ENCODE measurements around the gene GSC2.

Gene GSC2

DNA sequence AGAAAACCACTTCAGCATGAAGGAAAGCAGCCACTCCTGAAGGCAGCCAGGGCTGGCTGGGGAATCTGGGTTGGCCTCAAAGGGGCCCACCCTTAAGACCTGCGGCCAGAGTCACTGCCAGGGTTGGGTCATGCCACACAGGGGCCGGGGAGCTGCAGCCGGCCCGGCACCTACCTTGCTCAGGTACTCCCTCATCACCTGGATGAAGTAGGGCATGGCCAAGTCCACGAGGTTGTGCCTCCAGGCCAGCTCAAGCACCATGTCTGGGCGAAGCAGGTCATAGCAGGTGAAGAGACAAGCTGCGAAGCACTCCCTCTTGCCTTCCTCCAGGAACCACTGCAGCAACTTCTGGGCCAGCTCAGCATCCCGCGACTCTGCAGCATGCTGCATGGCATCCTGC is 33.1 kb upstream of the GSC2 start:
- no peaks in the 10 kb centered on the region for H3K36me3 ChIP-seq (ENCODE audit: control insufficient read depth, low read depth, low read length)
- H3K9me3 ChIP-seq (ENCODE audit: control insufficient read depth, low read depth, low read length) = no peaks in the 10 kb centered on the region
- H3K27ac ChIP-seq (ENCODE audit: low read length) = no peak overlapping the region
- no peak overlapping the region for H3K4me3 ChIP-seq (ENCODE audit: low read length)
- no peaks in the 10 kb centered on the region for H3K4me1 ChIP-seq (ENCODE audit: control insufficient read depth, low read depth, low read length)
- no peaks in the 10 kb centered on the region for H3K27me3 ChIP-seq (ENCODE audit: control insufficient read depth, insufficient read depth, low read length)
- H3K9ac ChIP-seq (ENCODE audit: low read length) = no peak overlapping the region

DNA sequence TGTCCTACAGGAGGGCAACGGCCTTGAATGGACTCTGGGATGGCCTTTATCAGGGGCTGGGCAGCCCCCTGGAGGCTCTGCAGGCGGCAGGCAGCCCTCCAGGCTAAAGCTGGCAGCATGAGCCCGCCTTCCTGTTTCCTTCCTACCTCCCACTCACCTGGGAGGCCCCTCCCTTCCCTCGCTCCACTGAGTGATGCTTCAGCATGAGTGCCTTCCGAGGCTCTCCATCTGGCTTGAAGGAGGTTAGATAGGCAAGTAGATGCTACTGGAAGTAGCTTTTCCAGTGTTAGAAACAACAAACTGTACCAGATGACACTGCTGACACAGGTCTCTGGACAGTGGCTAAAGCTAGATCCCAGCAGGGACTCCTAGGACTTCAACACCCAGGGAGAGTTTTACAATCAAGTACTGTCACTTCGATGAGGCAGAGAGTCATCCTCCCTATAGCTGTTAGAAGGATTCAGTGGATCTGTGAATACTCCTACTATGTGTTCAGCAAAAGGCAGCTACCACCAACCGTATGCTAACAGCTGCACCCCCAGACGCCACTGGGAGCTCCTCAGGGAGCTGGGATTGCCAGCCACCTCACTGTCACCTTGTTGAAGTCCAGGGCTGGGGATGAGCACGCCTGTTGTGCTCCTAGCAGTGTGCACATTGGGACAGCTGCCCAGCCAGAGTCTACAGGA is 32.5 kb upstream of the GSC2 start:
- no peak overlapping the region for H3K9ac ChIP-seq (ENCODE audit: low read length)
- no peaks in the 10 kb centered on the region for H3K4me1 ChIP-seq (ENCODE audit: control insufficient read depth, low read depth, low read length)
- H3K4me3 ChIP-seq (ENCODE audit: low read length) = no peak overlapping the region
- H3K27ac ChIP-seq (ENCODE audit: low read length) = no peak overlapping the region
- no peaks in the 10 kb centered on the region for H3K27me3 ChIP-seq (ENCODE audit: control insufficient read depth, insufficient read depth, low read length)
- H3K9me3 ChIP-seq (ENCODE audit: control insufficient read depth, low read depth, low read length) = no peaks in the 10 kb centered on the region
- H3K36me3 ChIP-seq (ENCODE audit: control insufficient read depth, low read depth, low read length) = no peaks in the 10 kb centered on the region

DNA sequence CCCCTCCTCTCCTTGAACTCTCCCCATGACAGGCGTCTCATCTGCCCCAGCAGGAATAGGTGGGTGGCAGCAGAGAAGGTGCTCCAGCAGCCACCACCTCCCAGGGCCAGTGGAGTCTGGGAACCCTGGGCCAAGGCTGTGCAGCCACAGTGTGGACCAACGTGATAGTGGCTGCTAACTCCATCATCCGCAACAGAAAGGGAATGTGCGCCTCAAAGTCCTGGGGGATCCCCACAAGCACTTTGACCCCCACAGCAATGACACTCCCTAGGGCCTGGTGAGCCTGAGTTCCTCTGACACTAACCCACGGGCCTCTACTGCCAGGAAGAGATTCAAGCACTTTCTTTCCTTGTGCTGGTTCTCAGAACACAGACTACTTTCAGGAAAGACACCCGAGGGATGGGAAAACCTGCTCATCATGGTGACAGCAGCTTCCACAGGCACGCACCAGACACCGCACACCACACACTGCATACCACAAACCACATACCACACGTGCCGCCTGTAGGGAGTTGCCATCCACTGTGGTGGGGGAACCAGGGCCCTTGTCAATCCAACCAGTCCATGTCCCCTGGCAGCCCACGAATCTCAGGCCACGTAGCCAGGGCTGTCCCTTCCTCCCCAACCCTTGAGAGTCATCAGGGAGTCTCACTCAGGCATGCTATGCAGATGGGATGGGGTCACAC is 31.8 kb upstream of the GSC2 start:
- Histone ChIP-seq H3K27me3 (ENCODE audit: control insufficient read depth, insufficient read depth, low read length) (no peaks in the 10 kb centered on the region), H3K36me3 (ENCODE audit: control insufficient read depth, low read depth, low read length) (no peaks in the 10 kb centered on the region), H3K4me1 (ENCODE audit: control insufficient read depth, low read depth, low read length) (no peaks in the 10 kb centered on the region), H3K9ac (ENCODE audit: low read length) (no peak overlapping the region), H3K9me3 (ENCODE audit: control insufficient read depth, low read depth, low read length) (no peaks in the 10 kb centered on the region), H3K4me3 (ENCODE audit: low read length) (no peak overlapping the region), H3K27ac (ENCODE audit: low read length) (no peak overlapping the region)

DNA sequence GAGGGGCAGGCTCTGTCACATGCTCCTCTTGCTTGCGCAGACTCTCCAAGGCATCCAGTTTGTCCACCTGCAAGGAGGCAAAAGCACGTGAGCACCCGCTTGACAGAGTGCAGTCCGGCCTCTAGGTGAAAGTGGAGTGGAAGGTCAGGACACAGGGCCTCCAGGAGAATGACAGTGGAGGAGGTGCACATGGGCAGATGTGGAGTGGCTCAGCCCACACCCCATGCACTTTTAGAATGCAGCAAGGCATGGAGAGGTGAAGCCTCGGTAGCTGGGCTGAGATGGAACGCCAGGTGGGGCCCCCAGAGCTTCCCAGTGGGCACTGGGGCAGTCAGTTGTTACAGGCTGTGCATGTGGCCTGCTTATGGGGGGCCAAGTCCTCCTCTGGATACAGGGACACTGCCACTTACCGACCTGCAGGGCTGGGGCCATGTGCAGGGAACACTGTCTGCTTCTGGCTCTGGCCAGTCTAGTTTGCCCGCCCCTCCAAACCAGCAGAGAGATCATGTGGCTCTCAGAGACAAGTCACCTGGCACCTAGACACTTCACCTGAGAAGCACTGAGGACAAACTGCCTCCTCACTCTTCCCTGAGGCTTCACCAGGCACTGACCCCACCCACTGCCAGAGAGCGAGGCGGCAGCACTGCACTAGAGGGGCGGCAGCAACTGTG is 30.8 kb upstream of the GSC2 start:
- no peak overlapping the region for H3K9ac ChIP-seq (ENCODE audit: low read length)
- peaks cover under 1% of the 10 kb centered on the region for H3K36me3 ChIP-seq (ENCODE audit: control insufficient read depth, low read depth, low read length)
- H3K27me3 ChIP-seq (ENCODE audit: control insufficient read depth, insufficient read depth, low read length) = no peaks in the 10 kb centered on the region
- peaks cover 7% of the 10 kb centered on the region for H3K4me1 ChIP-seq (ENCODE audit: control insufficient read depth, low read depth, low read length)
- H3K27ac ChIP-seq (ENCODE audit: low read length) = no peak overlapping the region
- no peaks in the 10 kb centered on the region for H3K9me3 ChIP-seq (ENCODE audit: control insufficient read depth, low read depth, low read length)
- H3K4me3 ChIP-seq (ENCODE audit: low read length) = no peak overlapping the region

DNA sequence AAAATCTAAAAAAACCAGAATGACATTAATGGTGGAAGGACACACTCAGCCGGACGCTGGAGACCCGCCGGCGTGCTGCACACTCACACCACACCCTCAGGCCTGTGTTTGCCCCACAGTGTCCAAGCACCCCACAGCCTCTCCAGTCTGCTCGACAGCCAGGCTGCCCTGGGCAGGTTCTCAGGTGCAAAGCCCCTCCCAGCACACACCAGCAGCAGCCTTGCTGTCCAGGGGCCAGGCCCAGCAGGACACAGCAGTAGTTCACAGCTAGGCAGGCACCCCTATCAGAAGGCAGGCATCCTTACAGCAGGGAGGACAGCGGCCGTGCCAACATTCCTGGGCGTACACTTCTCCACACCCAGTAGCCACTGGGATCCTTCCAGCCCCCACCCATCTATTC is 30.1 kb upstream of the GSC2 start:
- H3K9ac ChIP-seq (ENCODE audit: low read length) = no peak overlapping the region
- H3K27ac ChIP-seq (ENCODE audit: low read length) = no peak overlapping the region
- H3K27me3 ChIP-seq (ENCODE audit: control insufficient read depth, insufficient read depth, low read length) = no peaks in the 10 kb centered on the region
- no peaks in the 10 kb centered on the region for H3K9me3 ChIP-seq (ENCODE audit: control insufficient read depth, low read depth, low read length)
- peaks cover 4% of the 10 kb centered on the region for H3K36me3 ChIP-seq (ENCODE audit: control insufficient read depth, low read depth, low read length)
- H3K4me1 ChIP-seq (ENCODE audit: control insufficient read depth, low read depth, low read length) = peaks cover 7% of the 10 kb centered on the region
- no peak overlapping the region for H3K4me3 ChIP-seq (ENCODE audit: low read length)

DNA sequence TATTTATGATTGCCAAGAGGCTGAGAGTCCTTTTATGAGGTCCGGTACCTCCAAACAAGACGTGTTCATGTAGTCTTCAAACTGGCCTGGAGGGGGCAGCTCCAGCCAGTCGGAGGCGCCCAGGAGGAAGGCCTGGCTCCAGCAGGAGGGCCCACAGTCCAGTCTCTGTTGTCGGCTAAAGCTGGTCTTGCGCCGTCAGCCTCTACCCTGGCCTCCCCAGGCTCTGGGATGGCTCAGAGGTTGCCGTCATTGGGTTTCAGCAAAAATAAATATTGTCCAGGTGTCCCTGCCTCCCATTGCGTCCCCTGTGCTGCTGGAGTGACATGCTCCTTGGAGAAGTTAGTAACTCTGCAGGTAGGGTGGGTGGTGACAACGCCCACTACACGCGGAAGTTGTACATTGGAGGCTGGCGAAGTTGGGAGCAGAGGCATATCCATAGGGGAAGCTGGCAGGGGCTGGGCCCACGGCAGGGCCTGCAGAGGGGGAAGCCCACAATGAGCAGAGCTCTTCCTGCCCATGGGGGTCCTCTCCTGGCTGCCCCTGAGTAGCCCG is 29.5 kb upstream of the GSC2 start:
- Histone ChIP-seq H3K27me3 (ENCODE audit: control insufficient read depth, insufficient read depth, low read length) (no peaks in the 10 kb centered on the region), H3K9me3 (ENCODE audit: control insufficient read depth, low read depth, low read length) (no peaks in the 10 kb centered on the region), H3K9ac (ENCODE audit: low read length) (peak overlapping the region; percentile 64), H3K4me1 (ENCODE audit: control insufficient read depth, low read depth, low read length) (peaks cover 9% of the 10 kb centered on the region), H3K4me3 (ENCODE audit: low read length) (peak overlapping the region; percentile 82), H3K27ac (ENCODE audit: low read length) (no peak overlapping the region), H3K36me3 (ENCODE audit: control insufficient read depth, low read depth, low read length) (peaks cover 4% of the 10 kb centered on the region)

DNA sequence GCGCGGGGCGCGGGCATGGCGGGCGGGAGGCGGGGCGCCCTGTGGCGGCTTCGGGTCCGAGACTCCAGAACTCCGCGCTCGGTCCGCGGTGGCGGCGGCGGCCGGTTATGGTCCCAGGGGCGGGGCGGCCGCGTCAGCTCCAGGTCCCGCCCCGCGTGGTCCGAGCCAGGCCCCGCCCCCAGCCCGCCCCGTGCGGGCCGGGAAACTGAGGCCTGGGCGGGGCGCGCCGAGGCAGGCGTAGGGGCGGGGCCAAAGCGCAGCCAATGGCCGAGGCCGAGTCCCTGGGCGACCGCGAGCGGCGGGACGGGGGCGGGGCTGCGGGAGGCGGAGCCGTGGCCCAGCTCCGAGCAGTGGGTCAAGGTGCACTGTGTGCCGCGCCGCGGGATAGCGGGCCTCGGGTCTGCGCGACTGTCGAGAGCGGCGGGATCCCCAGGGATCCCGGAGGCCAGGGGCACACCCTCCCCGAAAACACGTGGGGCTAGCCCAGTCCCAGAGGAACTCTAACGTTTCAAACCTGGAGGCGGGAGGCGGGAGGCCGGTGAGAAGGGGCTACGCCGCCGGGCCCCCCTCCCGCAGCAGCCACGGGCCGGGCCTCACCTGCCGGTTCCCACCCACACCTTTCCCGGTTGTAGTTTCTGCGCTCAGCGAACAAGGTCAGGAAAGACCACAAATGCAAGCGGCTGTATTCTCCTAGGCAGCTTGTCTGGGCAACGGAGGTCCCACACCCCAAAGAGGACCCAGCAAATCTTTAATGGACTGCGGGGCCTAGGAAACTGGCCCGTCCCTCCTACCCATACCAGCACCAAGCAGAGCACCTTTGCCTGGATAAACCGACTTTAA is 28.8 kb upstream of the GSC2 start, which contains the start of gene SLC25A1:
Gene SLC25A1, minus strand, starts transcription at position 80 of the 840 bp plus-strand sequence. Its CDS starts 63 bp downstream, at position 17.
- Histone ChIP-seq H3K4me1 (ENCODE audit: control insufficient read depth, low read depth, low read length) (peaks cover 11% of the 10 kb centered on the region), H3K9ac (ENCODE audit: low read length) (peak within 1 kb of the TSS; percentile 64), H3K9me3 (ENCODE audit: control insufficient read depth, low read depth, low read length) (no peaks in the 10 kb centered on the region), H3K36me3 (ENCODE audit: control insufficient read depth, low read depth, low read length) (peaks cover 6% of the 10 kb centered on the region), H3K27me3 (ENCODE audit: control insufficient read depth, insufficient read depth, low read length) (no peaks in the 10 kb centered on the region), H3K27ac (ENCODE audit: low read length) (no peak within 1 kb of the TSS), H3K4me3 (ENCODE audit: low read length) (peak within 1 kb of the TSS; percentile 82)

DNA sequence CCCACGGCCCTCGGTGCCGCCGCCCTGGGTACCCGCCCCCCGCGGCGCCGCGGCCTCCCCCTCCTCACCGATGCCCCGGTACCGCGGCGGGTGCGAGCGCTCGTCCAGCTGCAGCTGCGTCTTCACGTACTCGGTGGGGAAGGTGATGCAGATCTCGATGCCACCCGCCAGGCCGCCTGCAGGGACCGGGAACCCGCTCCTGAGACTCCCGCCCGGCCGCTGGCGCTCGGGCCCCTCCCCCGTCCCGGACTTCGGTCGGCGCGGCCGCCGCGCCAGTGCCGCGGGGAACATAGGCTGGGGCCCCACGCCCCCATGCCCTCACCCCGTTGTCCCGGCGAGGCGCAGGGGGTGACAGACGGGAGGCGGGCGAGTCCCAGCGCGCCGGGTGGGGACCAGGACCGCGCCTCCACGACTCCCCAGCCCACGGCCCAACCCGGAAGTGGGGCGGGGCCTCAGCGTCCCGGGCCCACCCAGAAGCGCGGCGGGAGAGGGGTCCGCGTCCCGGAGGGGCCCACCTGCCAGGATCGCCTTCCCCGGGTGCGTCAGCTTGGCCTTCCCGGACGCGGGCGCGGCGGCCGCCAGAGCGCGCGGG is 28.1 kb upstream of the GSC2 start:
- peak overlapping the region; percentile 65 for H3K4me3 ChIP-seq (ENCODE audit: low read length)
- H3K36me3 ChIP-seq (ENCODE audit: control insufficient read depth, low read depth, low read length) = peaks cover 10% of the 10 kb centered on the region
- no peak overlapping the region for H3K27ac ChIP-seq (ENCODE audit: low read length)
- peak overlapping the region; percentile 62 for H3K9ac ChIP-seq (ENCODE audit: low read length)
- peaks cover 11% of the 10 kb centered on the region for H3K4me1 ChIP-seq (ENCODE audit: control insufficient read depth, low read depth, low read length)
- no peaks in the 10 kb centered on the region for H3K27me3 ChIP-seq (ENCODE audit: control insufficient read depth, insufficient read depth, low read length)
- H3K9me3 ChIP-seq (ENCODE audit: control insufficient read depth, low read depth, low read length) = no peaks in the 10 kb centered on the region

DNA sequence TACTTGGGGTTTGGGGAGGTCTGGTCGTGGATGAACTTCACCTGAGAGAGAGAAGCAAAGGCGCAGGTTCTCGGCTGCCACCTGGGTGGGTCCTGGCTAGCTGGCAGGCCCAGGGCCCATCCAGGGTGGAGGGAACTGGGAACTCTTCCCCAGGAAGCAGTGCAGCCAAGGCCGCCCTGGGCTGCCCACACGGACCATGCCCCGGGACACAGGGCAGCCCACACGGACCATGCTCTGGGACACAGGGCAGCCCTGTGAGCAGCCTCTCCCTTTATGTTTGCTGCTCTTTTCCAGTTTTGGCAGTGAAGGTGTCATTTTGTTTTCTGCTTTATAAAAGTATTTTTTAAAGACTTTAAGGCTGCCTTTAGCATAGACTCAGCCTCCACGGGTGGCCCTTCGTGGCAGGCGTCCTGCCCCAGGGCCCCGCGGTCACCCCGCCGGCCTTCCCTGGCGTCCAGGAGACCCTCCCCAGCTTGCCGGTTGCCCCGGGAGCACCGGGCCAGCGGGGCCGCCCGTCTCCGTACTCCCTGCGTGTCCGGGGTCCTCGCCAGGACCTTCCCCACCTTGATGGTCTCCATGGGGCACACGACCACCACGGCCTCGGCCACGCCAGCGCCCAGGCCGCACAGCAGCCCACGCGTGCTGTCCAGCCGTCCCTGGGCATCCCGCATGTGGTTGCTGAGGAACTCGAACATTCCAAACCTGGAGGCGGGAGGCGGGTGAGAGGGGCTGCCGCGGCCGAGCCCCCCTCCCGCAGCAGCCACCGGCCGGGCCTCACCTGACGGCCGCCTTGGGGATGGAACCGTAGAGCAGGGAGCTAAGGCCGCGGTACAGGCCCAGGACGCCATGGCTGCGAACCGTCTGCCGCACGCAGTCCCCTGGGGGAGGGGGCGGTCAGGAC is 27.3 kb upstream of the GSC2 start:
- Histone ChIP-seq H3K9ac (ENCODE audit: low read length) (peak overlapping the region; percentile 62), H3K36me3 (ENCODE audit: control insufficient read depth, low read depth, low read length) (peaks cover 10% of the 10 kb centered on the region), H3K4me1 (ENCODE audit: control insufficient read depth, low read depth, low read length) (peaks cover 16% of the 10 kb centered on the region), H3K9me3 (ENCODE audit: control insufficient read depth, low read depth, low read length) (no peaks in the 10 kb centered on the region), H3K27me3 (ENCODE audit: control insufficient read depth, insufficient read depth, low read length) (no peaks in the 10 kb centered on the region), H3K4me3 (ENCODE audit: low read length) (peak overlapping the region; percentile 65), H3K27ac (ENCODE audit: low read length) (no peak overlapping the region)

DNA sequence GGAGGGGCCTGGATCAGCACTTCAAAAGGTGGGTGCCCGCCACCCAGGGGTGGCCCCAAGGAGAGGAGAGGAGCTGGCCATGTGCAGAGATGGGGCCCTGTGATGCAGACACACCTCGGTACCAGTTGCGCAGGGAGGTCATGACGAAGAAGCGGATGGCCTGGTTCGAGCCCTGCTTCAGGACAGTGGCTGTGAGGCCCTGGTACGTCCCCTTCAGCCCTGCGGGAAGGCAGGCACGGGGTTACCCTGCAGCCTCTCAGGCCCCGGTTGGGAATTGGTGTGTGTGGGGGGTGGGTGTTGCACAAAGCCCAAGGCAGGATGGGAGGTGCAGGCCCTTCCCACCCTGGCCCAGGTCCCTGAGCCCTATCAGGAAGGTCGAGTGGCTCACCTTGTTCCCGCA is 26.6 kb upstream of the GSC2 start:
- no peak overlapping the region for H3K27ac ChIP-seq (ENCODE audit: low read length)
- H3K9ac ChIP-seq (ENCODE audit: low read length) = no peak overlapping the region
- peaks cover 10% of the 10 kb centered on the region for H3K36me3 ChIP-seq (ENCODE audit: control insufficient read depth, low read depth, low read length)
- H3K27me3 ChIP-seq (ENCODE audit: control insufficient read depth, insufficient read depth, low read length) = no peaks in the 10 kb centered on the region
- H3K4me1 ChIP-seq (ENCODE audit: control insufficient read depth, low read depth, low read length) = peaks cover 18% of the 10 kb centered on the region
- no peaks in the 10 kb centered on the region for H3K9me3 ChIP-seq (ENCODE audit: control insufficient read depth, low read depth, low read length)
- no peak overlapping the region for H3K4me3 ChIP-seq (ENCODE audit: low read length)

Measured in iPS-18a (cell line).